ENCODE results near the gene THRSP. TPM values are rescaled to one million over a fixed set of nuclear protein-coding genes. Genes with fewer than 3 reads are reported as not detected.
A peak's percentile ranks its signal among the peaks of the same experiment; 100 is the strongest.
"Not testable (repeated sequence)": the region's sequence is repeated elsewhere in the genome, so short reads cannot be mapped to it uniquely, and the experiment has no call there.

Gene THRSP
- total and polyA plus RNA-seq, 7 experiments from 2014 or later: not detected

GRCh38 chr11:78082146-78082545 lies 18.5 kb downstream of the THRSP start:
- POLR2A ChIA-PET: no interaction called here
- H3K4me1 Mint-ChIP-seq: peaks cover 24 to 43% (median 33%) of the 10 kb centered on the region in 7 donors
- peaks cover 0 to 6% (median 0%) of the 10 kb centered on the region in 5 donors for H3K36me3 Mint-ChIP-seq
- Histone ChIP-seq H3K4me3 (ENCODE audit: low read length) (no peak overlapping the region), H3K9me3 (ENCODE audit: control insufficient read depth in 2 of 3, low read length in 3 of 3) (no peaks in the 10 kb centered on the region), H3K27ac (ENCODE audit: low read depth, low read length) (no peak overlapping the region), H3K4me1 (ENCODE audit: control insufficient read depth in 2 of 2, insufficient read depth in 2 of 2, low read length in 2 of 2) (peaks cover 24 to 34% of the 10 kb centered on the region in 2 donors), H3K36me3 (ENCODE audit: control insufficient read depth in 2 of 3, insufficient read depth in 3 of 3, low read length in 3 of 3) (peaks cover 0 to 7% (median 0%) of the 10 kb centered on the region in 3 experiments), H3K27me3 (ENCODE audit: control insufficient read depth in 2 of 2, insufficient read depth in 2 of 2, low read length in 2 of 2) (no peaks in the 10 kb centered on the region)
- CTCF ChIA-PET: no interaction called here
- H3K9me3 Mint-ChIP-seq: peaks cover 0 to 4% (median 0%) of the 10 kb centered on the region in 11 donors
- peak overlapping the region in 5 of 10 donors; percentile 26 to 98 (median 93) for H3K4me3 Mint-ChIP-seq
- ATAC-seq (no peak), DNase-seq (no peak)
- intact Hi-C loops (cut with micrococcal nuclease): no loop called here
- H3K27ac Mint-ChIP-seq: peak overlapping the region in 5 of 9 donors; percentile 55 to 96 (median 94)
- H3K27me3 Mint-ChIP-seq: no peaks in the 10 kb centered on the region

- intact Hi-C loops (cut with micrococcal nuclease): no loop called here
- no peaks in the 10 kb centered on the region for H3K27me3 Mint-ChIP-seq
- ChIA-PET POLR2A (no interaction called here), CTCF (no interaction called here)
- peaks cover 0 to 4% (median 0%) of the 10 kb centered on the region in 11 donors for H3K9me3 Mint-ChIP-seq
- no peak for ATAC-seq
- Histone ChIP-seq H3K27me3 (ENCODE audit: control insufficient read depth in 2 of 2, insufficient read depth in 2 of 2, low read length in 2 of 2) (no peaks in the 10 kb centered on the region), H3K27ac (ENCODE audit: low read depth, low read length) (no peak overlapping the region), H3K4me3 (ENCODE audit: low read length) (no peak overlapping the region), H3K36me3 (ENCODE audit: control insufficient read depth in 2 of 3, insufficient read depth in 3 of 3, low read length in 3 of 3) (peaks cover 0 to 7% (median 0%) of the 10 kb centered on the region in 3 experiments), H3K9me3 (ENCODE audit: control insufficient read depth in 2 of 3, low read length in 3 of 3) (no peaks in the 10 kb centered on the region), H3K4me1 (ENCODE audit: control insufficient read depth in 2 of 2, insufficient read depth in 2 of 2, low read length in 2 of 2) (peaks cover 17 to 28% of the 10 kb centered on the region in 2 donors)
- H3K36me3 Mint-ChIP-seq: peaks cover 0 to 6% (median 0%) of the 10 kb centered on the region in 5 donors
- DNase-seq: no peak
- peak overlapping the region in 1 of 9 donors; percentile 30 for H3K27ac Mint-ChIP-seq
- no peak overlapping the region for H3K4me3 Mint-ChIP-seq
- H3K4me1 Mint-ChIP-seq: peaks cover 17 to 34% (median 24%) of the 10 kb centered on the region in 7 donors
These were observed 19.4 kb downstream of the THRSP start for GRCh38 chr11:78083021-78083420.

- H3K27ac Mint-ChIP-seq; H3K9me3 Mint-ChIP-seq; H3K27ac ChIP-seq (ENCODE audit: low read depth, low read length); H3K27me3 Mint-ChIP-seq; H3K36me3 Mint-ChIP-seq; H3K9me3 ChIP-seq (ENCODE audit: control insufficient read depth in 2 of 3, low read length in 3 of 3); H3K4me3 Mint-ChIP-seq; DNase-seq; H3K27me3 ChIP-seq (ENCODE audit: control insufficient read depth in 2 of 2, insufficient read depth in 2 of 2, low read length in 2 of 2); ATAC-seq; H3K4me3 ChIP-seq (ENCODE audit: low read length); H3K36me3 ChIP-seq (ENCODE audit: control insufficient read depth in 2 of 3, insufficient read depth in 3 of 3, low read length in 3 of 3); POLR2A ChIA-PET; intact Hi-C loops (cut with micrococcal nuclease): not testable (repeated sequence)
- peaks cover 9 to 16% of the 10 kb centered on the region in 2 donors for H3K4me1 ChIP-seq (ENCODE audit: control insufficient read depth in 2 of 2, insufficient read depth in 2 of 2, low read length in 2 of 2)
- CTCF ChIA-PET: interaction anchor here (0.6 kb wide), 1 partner anchor 51 kb away, joined by 5 read pairs; no protein-coding TSS in a partner anchor
- peaks cover 7 to 25% (median 15%) of the 10 kb centered on the region in 7 donors for H3K4me1 Mint-ChIP-seq
These were observed 20.8 kb downstream of the THRSP start for GRCh38 chr11:78084506-78084905.

- H3K27me3 ChIP-seq (ENCODE audit: control insufficient read depth in 2 of 2, insufficient read depth in 2 of 2, low read length in 2 of 2): no peaks in the 10 kb centered on the region
- POLR2A ChIA-PET: no interaction called here
These were observed 22.3 kb downstream of the THRSP start for GRCh38 chr11:78085972-78086371.

GRCh38 chr11:78086521-78087074 lies 22.9 kb downstream of the THRSP start:
- H3K9me3 Mint-ChIP-seq; intact Hi-C loops (cut with micrococcal nuclease); H3K4me1 ChIP-seq (ENCODE audit: control insufficient read depth in 2 of 2, insufficient read depth in 2 of 2, low read length in 2 of 2); CTCF ChIA-PET; H3K9me3 ChIP-seq (ENCODE audit: control insufficient read depth in 2 of 3, low read length in 3 of 3); H3K27ac Mint-ChIP-seq; H3K4me1 Mint-ChIP-seq; H3K4me3 Mint-ChIP-seq; ATAC-seq; H3K36me3 Mint-ChIP-seq; POLR2A ChIA-PET; H3K27ac ChIP-seq (ENCODE audit: low read depth, low read length); H3K27me3 ChIP-seq (ENCODE audit: control insufficient read depth in 2 of 2, insufficient read depth in 2 of 2, low read length in 2 of 2); DNase-seq; H3K36me3 ChIP-seq (ENCODE audit: control insufficient read depth in 2 of 3, insufficient read depth in 3 of 3, low read length in 3 of 3); H3K4me3 ChIP-seq (ENCODE audit: low read length); H3K27me3 Mint-ChIP-seq: not testable (repeated sequence)

More at GRCh38 chr11:78085972-78086371, 22.3 kb downstream of the THRSP start:
- Mint-ChIP-seq H3K9me3 (peaks cover 0 to 4% (median 0%) of the 10 kb centered on the region in 11 donors), H3K36me3 (peaks cover 0 to 4% (median 0%) of the 10 kb centered on the region in 5 donors), H3K4me3 (no peak overlapping the region), H3K4me1 (peaks cover 4 to 14% (median 10%) of the 10 kb centered on the region in 7 donors), H3K27me3 (no peaks in the 10 kb centered on the region), H3K27ac (no peak overlapping the region)
- Histone ChIP-seq H3K4me3 (ENCODE audit: low read length) (no peak overlapping the region), H3K4me1 (ENCODE audit: control insufficient read depth in 2 of 2, insufficient read depth in 2 of 2, low read length in 2 of 2) (peaks cover 0 to 6% of the 10 kb centered on the region in 2 donors), H3K36me3 (ENCODE audit: control insufficient read depth in 2 of 3, insufficient read depth in 3 of 3, low read length in 3 of 3) (no peaks in the 10 kb centered on the region), H3K27ac (ENCODE audit: low read depth, low read length) (no peak overlapping the region), H3K9me3 (ENCODE audit: control insufficient read depth in 2 of 3, low read length in 3 of 3) (no peaks in the 10 kb centered on the region)
- intact Hi-C loops (cut with micrococcal nuclease): no loop called here
- ATAC-seq: no peak
- CTCF ChIA-PET: no interaction called here
- no peak for DNase-seq

GRCh38 chr11:78094250-78094649 lies 30.6 kb downstream of the THRSP start:
- Mint-ChIP-seq H3K27me3 (no peaks in the 10 kb centered on the region), H3K4me3 (no peak overlapping the region), H3K27ac (peak overlapping the region in 1 of 9 donors; percentile 86), H3K9me3 (peaks cover 0 to 3% (median 0%) of the 10 kb centered on the region in 11 donors), H3K4me1 (peaks cover 0 to 12% (median 0%) of the 10 kb centered on the region in 7 donors), H3K36me3 (peaks cover 6 to 37% (median 17%) of the 10 kb centered on the region in 5 donors)
- Histone ChIP-seq H3K4me1 (ENCODE audit: control insufficient read depth in 2 of 2, insufficient read depth in 2 of 2, low read length in 2 of 2) (peaks cover 0 to 3% of the 10 kb centered on the region in 2 donors), H3K27ac (ENCODE audit: low read depth, low read length) (no peak overlapping the region), H3K36me3 (ENCODE audit: control insufficient read depth in 2 of 3, insufficient read depth in 3 of 3, low read length in 3 of 3) (peaks cover 0 to 13% (median 0%) of the 10 kb centered on the region in 3 experiments), H3K27me3 (ENCODE audit: control insufficient read depth in 2 of 2, insufficient read depth in 2 of 2, low read length in 2 of 2) (no peaks in the 10 kb centered on the region), H3K9me3 (ENCODE audit: control insufficient read depth in 2 of 3, low read length in 3 of 3) (no peaks in the 10 kb centered on the region), H3K4me3 (ENCODE audit: low read length) (no peak overlapping the region)
- ATAC-seq: peak; percentile 57
- POLR2A ChIA-PET: no interaction called here
- CTCF ChIA-PET: no interaction called here
- intact Hi-C loops (cut with micrococcal nuclease): no loop called here
- DNase-seq: no peak
